Ovary (tissue), 3 donors: ENCODE measurements around the gene RNF133.

ENCODE experiments used
- POLR2A ChIP-seq: fragments of 450-650 bp; IDR thresholded peaks from one replicate; pipeline ENCODE4 v1.6.1; 2017; ENCODE audit warnings: antibody characterized with exemption, mild to moderate bottlenecking, moderate library complexity
- TF ChIP-seq, protein P1 (sequence below), 3 donors: fragments of 450-650 bp in 2 of 3; fragments of 200-600 bp in 1 of 3; IDR thresholded peaks; one replicate each; pipeline versions ENCODE4 v1.5.1 to v1.8.0; 2016 to 2022; ENCODE audit warnings: antibody characterized with exemption in 3 of 3, mild to moderate bottlenecking in 1 of 3
- donor health status: DM: no; HTN: no; CAD: no.

GRCh38 chr7:122695816-122696215, 3.1 kb downstream of the RNF133 start:
- TF ChIP-seq, protein P1, sequence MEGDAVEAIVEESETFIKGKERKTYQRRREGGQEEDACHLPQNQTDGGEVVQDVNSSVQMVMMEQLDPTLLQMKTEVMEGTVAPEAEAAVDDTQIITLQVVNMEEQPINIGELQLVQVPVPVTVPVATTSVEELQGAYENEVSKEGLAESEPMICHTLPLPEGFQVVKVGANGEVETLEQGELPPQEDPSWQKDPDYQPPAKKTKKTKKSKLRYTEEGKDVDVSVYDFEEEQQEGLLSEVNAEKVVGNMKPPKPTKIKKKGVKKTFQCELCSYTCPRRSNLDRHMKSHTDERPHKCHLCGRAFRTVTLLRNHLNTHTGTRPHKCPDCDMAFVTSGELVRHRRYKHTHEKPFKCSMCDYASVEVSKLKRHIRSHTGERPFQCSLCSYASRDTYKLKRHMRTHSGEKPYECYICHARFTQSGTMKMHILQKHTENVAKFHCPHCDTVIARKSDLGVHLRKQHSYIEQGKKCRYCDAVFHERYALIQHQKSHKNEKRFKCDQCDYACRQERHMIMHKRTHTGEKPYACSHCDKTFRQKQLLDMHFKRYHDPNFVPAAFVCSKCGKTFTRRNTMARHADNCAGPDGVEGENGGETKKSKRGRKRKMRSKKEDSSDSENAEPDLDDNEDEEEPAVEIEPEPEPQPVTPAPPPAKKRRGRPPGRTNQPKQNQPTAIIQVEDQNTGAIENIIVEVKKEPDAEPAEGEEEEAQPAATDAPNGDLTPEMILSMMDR (IDR thresholded peaks at IDR 0.05): no peak
- TF ChIP-seq POLR2A: no peak
